Sigmoid colon (tissue), 3 donors: Measurements from ENCODE around the gene BSND.

Experiments used
- CTCF ChIP-seq, 4 experiments: fragments of 450-650 bp in 3 of 4; fragments of 200-600 bp in 1 of 4; IDR thresholded peaks; one replicate each; pipeline ENCODE4 v1.5.1; 2016 to 2019; ENCODE audit warnings: antibody characterized with exemption in 4 of 4, mild to moderate bottlenecking in 3 of 4, moderate library complexity in 2 of 4
- POLR2A ChIP-seq, 2 donors: fragments of 450-650 bp; IDR thresholded peaks; one replicate each; pipeline ENCODE4 v1.6.1; 2016; ENCODE audit warnings: antibody characterized with exemption in 2 of 2, mild to moderate bottlenecking in 2 of 2, moderate library complexity in 2 of 2

GRCh38 chr1:54995013-54995760 lies 3.5 kb upstream of the BSND start:
- TF ChIP-seq CTCF (IDR thresholded peaks at IDR 0.05) (no peak), POLR2A (IDR thresholded peaks at IDR 0.05) (no peak)
